Naive thymus-derived CD4-positive, alpha-beta T cell (primary cell): Measurements from ENCODE around the gene WDR77. TPM values are rescaled to one million over a fixed set of nuclear protein-coding genes. Genes with fewer than 3 reads are reported as not detected.

Experiments used
- ATAC-seq: fragments of 150-1000 bp; cut with Tn5 transposase; 2 replicates; pipeline ENCODE4 v1.10.0; 2021; ENCODE audit warnings: mild to moderate bottlenecking, moderate library complexity
- CTCF ChIA-PET: fragments of 350-600 bp; sonication (Branson Sonifier 250); formaldehyde crosslinking; loops from one replicate; lab custom pipeline; 2021; ENCODE audit warnings: antibody characterized with exemption; lab: Charles Lee
- POLR2A ChIA-PET: fragments of 350-600 bp; sonication (Branson Sonifier 250); formaldehyde crosslinking; loops from one replicate; lab custom pipeline; 2021; ENCODE audit warnings: antibody characterized with exemption, inconsistent platforms; lab: Charles Lee
- DNase-seq, 9 donors: peaks; one replicate each; pipeline versions ENCODE4 v3.0.0 to v3.0.0-alpha.2; 2020 to 2022; ENCODE audit warnings: mixed read lengths in 1 of 9
- H3K27ac ChIP-seq: one replicate; pipeline ENCODE4 v1.7.0; 2013; ENCODE audit warnings: mild to moderate bottlenecking, low read depth, low read length, moderate library complexity
- H3K27me3 ChIP-seq, 2 donors: one replicate each; pipeline ENCODE4 v1.7.0; 2013; ENCODE audit warnings: low read length in 2 of 2, mild to moderate bottlenecking in 2 of 2, moderate library complexity in 2 of 2; ENCODE audit not compliant: control insufficient read depth in 2 of 2, insufficient read depth in 2 of 2
- H3K36me3 ChIP-seq, 3 experiments: 1 replicate in 2 of 3; 2 replicates in 1 of 3; pipeline ENCODE4 v1.7.0; 2013; ENCODE audit warnings: low read length in 3 of 3, mild to moderate bottlenecking in 3 of 3, moderate library complexity in 1 of 3; ENCODE audit not compliant: insufficient read depth in 3 of 3, control insufficient read depth in 2 of 3
- H3K4me1 ChIP-seq, 2 donors: one replicate each; pipeline ENCODE4 v1.7.0; 2013; ENCODE audit warnings: low read length in 2 of 2, mild to moderate bottlenecking in 2 of 2, moderate library complexity in 1 of 2; ENCODE audit not compliant: control insufficient read depth in 2 of 2, insufficient read depth in 2 of 2
- H3K4me3 ChIP-seq: 2 replicates; pipeline ENCODE4 v1.7.0; 2013; ENCODE audit warnings: mild to moderate bottlenecking, low read length
- H3K9me3 ChIP-seq, 3 experiments: 1 replicate in 2 of 3; 2 replicates in 1 of 3; pipeline ENCODE4 v1.7.0; 2013; ENCODE audit warnings: low read length in 3 of 3; ENCODE audit not compliant: control insufficient read depth in 2 of 3
- H3K27ac Mint-ChIP-seq, 9 donors: one replicate each; pipeline ENCODE4 v1.8.0; 2020 to 2022; ENCODE audit warnings: mixed read lengths in 9 of 9, mild to moderate bottlenecking in 8 of 9, moderate library complexity in 5 of 9, inconsistent platforms in 2 of 9
- H3K27me3 Mint-ChIP-seq, 5 donors: one replicate each; pipeline ENCODE4 v1.8.0; 2021 to 2022; ENCODE audit warnings: mixed read lengths in 5 of 5, mild to moderate bottlenecking in 1 of 5
- H3K36me3 Mint-ChIP-seq, 5 donors: one replicate each; pipeline ENCODE4 v1.8.0; 2020 to 2022; ENCODE audit warnings: mixed read lengths in 5 of 5, mild to moderate bottlenecking in 3 of 5, inconsistent platforms in 1 of 5
- H3K4me1 Mint-ChIP-seq, 7 donors: one replicate each; pipeline ENCODE4 v1.8.0; 2020 to 2022; ENCODE audit warnings: mixed read lengths in 7 of 7, mild to moderate bottlenecking in 3 of 7, inconsistent platforms in 1 of 7
- H3K4me3 Mint-ChIP-seq, 10 donors: one replicate each; pipeline ENCODE4 v1.8.0; 2020 to 2022; ENCODE audit warnings: mild to moderate bottlenecking in 10 of 10, mixed read lengths in 10 of 10, moderate library complexity in 6 of 10, inconsistent platforms in 2 of 10
- H3K9me3 Mint-ChIP-seq, 11 donors: one replicate each; pipeline ENCODE4 v1.8.0; 2020 to 2022; ENCODE audit warnings: mixed read lengths in 11 of 11, mild to moderate bottlenecking in 4 of 11, inconsistent platforms in 1 of 11, moderate library complexity in 1 of 11
- intact Hi-C, 2 donors: fragments of 100-400 bp; cut with micrococcal nuclease; formaldehyde crosslinking; loops; one replicate each; pipeline ENCODE4 v1.15.1; 2023
- polyA plus RNA-seq, 2 donors: library from polyadenylated mRNA; unstranded; fragments of 300-500 nt; fragmentation: Illumina TruSeq; gene quantifications; one replicate each; pipeline ENCODE4 v1.2.3, GENCODE V29; 2021
- total RNA-seq, 6 experiments: library from RNA in 5 of 6; stranded (reverse) in 5 of 6; gene quantifications; 1 replicate in 5 of 6; 2 replicates in 1 of 6; pipeline ENCODE4 v1.2.3 and lab custom pipeline; 2021 to 2026

The WDR77 gene
- total and polyA plus RNA-seq, 7 experiments from 2014 or later = 20.7 to 44.7 (median 30.0) TPM

- H3K4me3 ChIP-seq = no peak overlapping the region
- peaks cover 53 to 55% of the 10 kb centered on the region in 2 donors for H3K4me1 ChIP-seq
- no peaks in the 10 kb centered on the region for H3K27me3 Mint-ChIP-seq
- peaks cover 0 to 45% (median 11%) of the 10 kb centered on the region in 3 experiments for H3K36me3 ChIP-seq
- H3K27ac Mint-ChIP-seq = peak overlapping the region in 2 of 9 donors; percentile 3 to 60
- H3K4me1 Mint-ChIP-seq = peaks cover 46 to 90% (median 80%) of the 10 kb centered on the region in 7 donors
- H3K4me3 Mint-ChIP-seq = peak overlapping the region in 5 of 10 donors; percentile 10 to 97 (median 25)
- ChIA-PET CTCF (interaction anchor here (0.5 to 2.6 kb wide), 6 partner anchors 13 to 1249 kb away, joined by 3 to 11 read pairs (median 4); partner anchors contain the start of gene C1orf162), POLR2A (interaction anchor here (0.7 to 8.9 kb wide), 7 partner anchors 11 to 265 kb away, joined by 3 to 96 read pairs (median 4); partner anchors contain the start of gene C1orf162)
- no peaks in the 10 kb centered on the region for H3K27me3 ChIP-seq
- no peak overlapping the region for H3K27ac ChIP-seq
- DNase-seq (no peak), ATAC-seq (no peak)
- H3K9me3 Mint-ChIP-seq = peaks cover 0 to 6% (median 0%) of the 10 kb centered on the region in 11 donors
- intact Hi-C loops = no loop called here
- H3K9me3 ChIP-seq = no peaks in the 10 kb centered on the region
- H3K36me3 Mint-ChIP-seq = peaks cover 12 to 59% (median 31%) of the 10 kb centered on the region in 5 donors
These were observed 3.5 kb upstream of the WDR77 start for GRCh38 chr1:111452581-111452980.

- ChIA-PET CTCF (interaction anchor here (0.7 to 1.7 kb wide), 3 partner anchors 8 to 230 kb away, joined by 3 read pairs; no protein-coding TSS in a partner anchor), POLR2A (interaction anchor here (1.0 to 8.9 kb wide), 7 partner anchors 13 to 305 kb away, joined by 3 to 96 read pairs (median 6); partner anchors contain the start of gene C1orf162)
- Histone ChIP-seq H3K36me3 (peaks cover 0 to 48% (median 11%) of the 10 kb centered on the region in 3 experiments), H3K27me3 (no peaks in the 10 kb centered on the region), H3K4me1 (peaks cover 60 to 64% of the 10 kb centered on the region in 2 donors), H3K4me3 (peak overlapping the region; percentile 89), H3K9me3 (no peaks in the 10 kb centered on the region), H3K27ac (peak overlapping the region; percentile 98)
- peaks cover 48 to 92% (median 85%) of the 10 kb centered on the region in 7 donors for H3K4me1 Mint-ChIP-seq
- peak overlapping the region; percentile 95 to 100 (median 99) for H3K27ac Mint-ChIP-seq
- H3K36me3 Mint-ChIP-seq = peaks cover 21 to 56% (median 24%) of the 10 kb centered on the region in 5 donors
- DNase-seq = no peak
- H3K27me3 Mint-ChIP-seq = no peaks in the 10 kb centered on the region
- ATAC-seq = no peak
- peak overlapping the region; percentile 97 to 100 (median 100) for H3K4me3 Mint-ChIP-seq
- peaks cover 0 to 6% (median 0%) of the 10 kb centered on the region in 11 donors for H3K9me3 Mint-ChIP-seq
- intact Hi-C loops = no loop called here
These were observed 1.1 kb upstream of the WDR77 start for GRCh38 chr1:111450185-111450584.

- ATAC-seq (no peak), DNase-seq (no peak)
- Mint-ChIP-seq H3K36me3 (peaks cover 16 to 52% (median 24%) of the 10 kb centered on the region in 5 donors), H3K9me3 (peaks cover 0 to 6% (median 0%) of the 10 kb centered on the region in 11 donors), H3K4me1 (peaks cover 44 to 92% (median 83%) of the 10 kb centered on the region in 7 donors), H3K27ac (peak overlapping the region; percentile 95 to 100 (median 99)), H3K4me3 (peak overlapping the region; percentile 97 to 100 (median 100)), H3K27me3 (no peaks in the 10 kb centered on the region)
- no peaks in the 10 kb centered on the region for H3K27me3 ChIP-seq
- H3K9me3 ChIP-seq = no peaks in the 10 kb centered on the region
- ChIA-PET CTCF (interaction anchor here (0.6 to 1.7 kb wide), 3 partner anchors 8 to 58 kb away, joined by 3 to 6 read pairs (median 3); no protein-coding TSS in a partner anchor), POLR2A (interaction anchor here (0.5 to 8.9 kb wide), 9 partner anchors 12 to 1111 kb away, joined by 3 to 96 read pairs (median 5); partner anchors contain the start of genes C1orf162 and RBM15)
- peak overlapping the region; percentile 89 for H3K4me3 ChIP-seq
- H3K4me1 ChIP-seq = peaks cover 55 to 60% of the 10 kb centered on the region in 2 donors
- peak overlapping the region; percentile 98 for H3K27ac ChIP-seq
- intact Hi-C loops = loop anchor here (1.0 to 10.0 kb wide), 18 partner anchors 8 to 1415 kb away; partner anchors contain the start of genes CEPT1 (in 2 of the 2), DDX20 (in 2 of the 2), DRAM2 (in 2 of the 2) and INKA2 (in 1 of the 2)
- peaks cover 0 to 45% (median 11%) of the 10 kb centered on the region in 3 experiments for H3K36me3 ChIP-seq
These were observed 604 bp upstream of the WDR77 start for GRCh38 chr1:111449703-111450017.

- POLR2A ChIA-PET = interaction anchor here (0.5 to 8.9 kb wide), 15 partner anchors 10 to 1110 kb away, joined by 3 to 96 read pairs (median 3); partner anchors contain the start of genes C1orf162 and RBM15
- H3K27ac ChIP-seq = peak overlapping the region; percentile 98
- peak; percentile 46 for ATAC-seq
- Mint-ChIP-seq H3K36me3 (peaks cover 16 to 47% (median 29%) of the 10 kb centered on the region in 5 donors), H3K27me3 (no peaks in the 10 kb centered on the region), H3K9me3 (peaks cover 0 to 6% (median 0%) of the 10 kb centered on the region in 11 donors), H3K4me3 (peak overlapping the region; percentile 97 to 100 (median 100)), H3K4me1 (peaks cover 43 to 91% (median 77%) of the 10 kb centered on the region in 7 donors), H3K27ac (peak overlapping the region; percentile 75 to 100 (median 95))
- CTCF ChIA-PET = interaction anchor here (1.2 to 1.6 kb wide), 4 partner anchors 24 to 226 kb away, joined by 3 to 6 read pairs (median 4); partner anchors contain the start of gene C1orf162
- DNase-seq = peak in 3 of 9 donors; percentile 11 to 46 (median 12)
- intact Hi-C loops = loop anchor here (2.0 to 10.0 kb wide), 6 partner anchors 42 to 1414 kb away; partner anchors contain the start of gene STRIP1 (in 1 of the 2)
- no peaks in the 10 kb centered on the region for H3K9me3 ChIP-seq
- peak overlapping the region; percentile 89 for H3K4me3 ChIP-seq
- peaks cover 4 to 46% (median 5%) of the 10 kb centered on the region in 3 experiments for H3K36me3 ChIP-seq
- H3K4me1 ChIP-seq = peaks cover 51 to 52% of the 10 kb centered on the region in 2 donors
- no peaks in the 10 kb centered on the region for H3K27me3 ChIP-seq
These were observed 556 bp downstream of the WDR77 start for GRCh38 chr1:111448482-111448917.

GRCh38 chr1:111446967-111447892, 1.8 kb downstream of the WDR77 start:
- peaks cover 36 to 83% (median 66%) of the 10 kb centered on the region in 7 donors for H3K4me1 Mint-ChIP-seq
- intact Hi-C loops = loop anchor here in 1 of 2 donors (5.0 to 10.0 kb wide), 2 partner anchors 100 to 1412 kb away; partner anchors contain the start of gene STRIP1
- DNase-seq = no peak

More at GRCh38 chr1:111446967-111447892, 1.8 kb downstream of the WDR77 start:
- ChIA-PET POLR2A (interaction anchor here (0.8 to 8.9 kb wide), 6 partner anchors 10 to 61 kb away, joined by 3 to 96 read pairs (median 4); partner anchors contain the start of gene C1orf162), CTCF (interaction anchor here (0.7 to 1.6 kb wide), 3 partner anchors 27 to 266 kb away, joined by 3 to 9 read pairs (median 4); partner anchors contain the start of gene C1orf162)
- Histone ChIP-seq H3K36me3 (peaks cover 4 to 59% (median 10%) of the 10 kb centered on the region in 3 experiments), H3K4me3 (no peak overlapping the region), H3K9me3 (no peaks in the 10 kb centered on the region), H3K27me3 (no peaks in the 10 kb centered on the region), H3K27ac (peak overlapping the region; percentile 98), H3K4me1 (peaks cover 44% of the 10 kb centered on the region in 2 donors)
- H3K36me3 Mint-ChIP-seq = peaks cover 17 to 51% (median 29%) of the 10 kb centered on the region in 5 donors
- no peak for ATAC-seq
- no peaks in the 10 kb centered on the region for H3K27me3 Mint-ChIP-seq
- H3K9me3 Mint-ChIP-seq = peaks cover 0 to 6% (median 0%) of the 10 kb centered on the region in 11 donors
- peak overlapping the region; percentile 36 to 100 (median 84) for H3K27ac Mint-ChIP-seq
- peak overlapping the region; percentile 97 to 100 (median 100) for H3K4me3 Mint-ChIP-seq
